Astrocyte of the spinal cord (primary cell): ENCODE results near the gene EFCAB8.

ENCODE experiments used
- DNase-seq: peaks from one replicate; pipeline ENCODE4 v3.0.0; 2011; ENCODE audit warnings: low read depth, low spot score
- H3K4me3 ChIP-seq: 2 replicates; pipeline ENCODE4 v1.5.1; 2011; ENCODE audit warnings: low read depth, mild to moderate bottlenecking, low read length, moderate library complexity
- CTCF ChIP-seq: IDR thresholded peaks from 2 replicates; pipeline ENCODE4 v1.5.1; 2012; ENCODE audit warnings: low read depth, mild to moderate bottlenecking, low read length, inconsistent platforms
- in situ Hi-C: cut with HindIII; loops from 2 replicates; pipeline ENCODE4 v1.10.0; 2017; ENCODE audit warnings: low sequenced_read_pairs

The EFCAB8 gene

DNA sequence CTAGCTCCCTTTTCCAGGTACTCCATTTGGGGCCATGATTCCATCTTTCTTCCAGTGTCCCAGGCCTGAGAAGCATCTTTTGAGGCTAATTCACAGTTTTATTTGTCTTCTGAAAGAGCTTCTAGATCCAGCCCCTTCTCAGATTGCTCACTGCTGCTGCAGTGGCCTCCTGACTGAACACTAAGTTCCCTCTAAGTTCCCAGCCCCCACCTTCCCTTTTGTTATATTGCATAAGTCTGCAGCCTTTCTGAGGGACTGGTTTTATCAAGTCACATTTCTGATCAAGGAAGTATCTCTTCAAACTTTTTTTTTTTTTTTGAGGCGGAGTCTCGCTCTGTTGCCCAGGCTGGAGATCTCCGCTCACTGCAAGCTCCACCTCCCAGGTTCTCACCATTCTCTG lies 28.3 kb upstream of the EFCAB8 start:
- in situ Hi-C loops = no loop called here
- no peak overlapping the region for H3K4me3 ChIP-seq
- DNase-seq = peak; percentile 44
- TF ChIP-seq CTCF = no peak

- H3K4me3 ChIP-seq = no peak overlapping the region
- no peak for DNase-seq
- in situ Hi-C loops = no loop called here
- no peak for TF ChIP-seq CTCF
Measured at GRCh38 chr20:32831982-32832381, 26.7 kb upstream of the EFCAB8 start.

GRCh38 chr20:32832664-32833063 lies 26.1 kb upstream of the EFCAB8 start:
- no peak for DNase-seq
- no peak overlapping the region for H3K4me3 ChIP-seq
- in situ Hi-C loops = no loop called here
- TF ChIP-seq CTCF = no peak

- no peak for DNase-seq
- H3K4me3 ChIP-seq = no peak overlapping the region
- in situ Hi-C loops = no loop called here
- no peak for TF ChIP-seq CTCF
Measured at GRCh38 chr20:32834972-32835371, 23.8 kb upstream of the EFCAB8 start.

GRCh38 chr20:32837157-32837556 lies 21.6 kb upstream of the EFCAB8 start:
- DNase-seq = no peak
- no peak overlapping the region for H3K4me3 ChIP-seq
- TF ChIP-seq CTCF = no peak
- in situ Hi-C loops = no loop called here

GRCh38 chr20:32839227-32839981 lies 19.3 kb upstream of the EFCAB8 start:
- DNase-seq = no peak
- TF ChIP-seq CTCF = no peak
- in situ Hi-C loops = no loop called here
- no peak overlapping the region for H3K4me3 ChIP-seq
